ENCODE data around the gene MARCHF3. TPM values are rescaled to one million over a fixed set of nuclear protein-coding genes. Genes with fewer than 3 reads are reported as not detected.
A peak's percentile ranks its signal among the peaks of the same experiment; 100 is the strongest.

MARCHF3 gene
- total and polyA plus RNA-seq, 2 donors from 2014 or later: 1.5 to 8.0 TPM

DNA sequence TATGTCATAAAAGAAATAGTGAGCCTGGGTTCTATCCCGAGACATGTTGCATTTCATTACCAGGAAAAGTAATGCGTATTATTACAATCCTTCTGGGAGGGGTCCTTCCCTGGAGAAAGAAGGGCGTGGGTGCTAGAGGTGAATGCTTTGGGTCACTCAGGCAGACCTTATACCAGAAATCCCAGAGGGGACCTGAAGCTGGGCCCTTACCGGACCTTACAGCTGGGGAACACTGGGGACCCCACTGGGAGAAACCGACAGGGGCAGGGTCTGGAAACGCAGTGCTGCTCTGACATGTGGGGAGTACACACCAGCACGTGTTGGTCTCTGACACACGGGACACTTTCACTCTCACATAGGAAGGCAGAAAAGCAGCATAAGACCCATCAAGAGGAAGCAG is 182.1 kb downstream of the MARCHF3 start:
- peak in 1 of 5 donors; percentile 39 for DNase-seq
- TF ChIP-seq, protein P1, sequence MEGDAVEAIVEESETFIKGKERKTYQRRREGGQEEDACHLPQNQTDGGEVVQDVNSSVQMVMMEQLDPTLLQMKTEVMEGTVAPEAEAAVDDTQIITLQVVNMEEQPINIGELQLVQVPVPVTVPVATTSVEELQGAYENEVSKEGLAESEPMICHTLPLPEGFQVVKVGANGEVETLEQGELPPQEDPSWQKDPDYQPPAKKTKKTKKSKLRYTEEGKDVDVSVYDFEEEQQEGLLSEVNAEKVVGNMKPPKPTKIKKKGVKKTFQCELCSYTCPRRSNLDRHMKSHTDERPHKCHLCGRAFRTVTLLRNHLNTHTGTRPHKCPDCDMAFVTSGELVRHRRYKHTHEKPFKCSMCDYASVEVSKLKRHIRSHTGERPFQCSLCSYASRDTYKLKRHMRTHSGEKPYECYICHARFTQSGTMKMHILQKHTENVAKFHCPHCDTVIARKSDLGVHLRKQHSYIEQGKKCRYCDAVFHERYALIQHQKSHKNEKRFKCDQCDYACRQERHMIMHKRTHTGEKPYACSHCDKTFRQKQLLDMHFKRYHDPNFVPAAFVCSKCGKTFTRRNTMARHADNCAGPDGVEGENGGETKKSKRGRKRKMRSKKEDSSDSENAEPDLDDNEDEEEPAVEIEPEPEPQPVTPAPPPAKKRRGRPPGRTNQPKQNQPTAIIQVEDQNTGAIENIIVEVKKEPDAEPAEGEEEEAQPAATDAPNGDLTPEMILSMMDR (IDR thresholded peaks at IDR 0.05; ENCODE audit: borderline replicate concordance, extremely low read depth, insufficient read depth): no peak
- peaks cover 0 to 8% (median 0%) of the 10 kb centered on the region in 3 donors for H3K4me1 ChIP-seq (ENCODE audit: control insufficient read depth in 2 of 3, insufficient read depth in 2 of 3, low read depth in 1 of 3, low read length in 3 of 3)
- H3K4me3 ChIP-seq (ENCODE audit: low read length in 3 of 3): no peak overlapping the region
- H3K9ac ChIP-seq (ENCODE audit: low read length in 3 of 3): no peak overlapping the region
- H3K27ac ChIP-seq (ENCODE audit: low read depth in 2 of 2, low read length in 2 of 2): no peak overlapping the region
- H3K36me3 ChIP-seq (ENCODE audit: control insufficient read depth in 2 of 3, insufficient read depth in 3 of 3, low read length in 3 of 3): no peaks in the 10 kb centered on the region
- intact Hi-C loops (cut with DNase I): no loop called here
- no peak for FAIRE-seq
- H3K27me3 ChIP-seq (ENCODE audit: control insufficient read depth, insufficient read depth, low read length): no peaks in the 10 kb centered on the region
- no peaks in the 10 kb centered on the region for H3K9me3 ChIP-seq (ENCODE audit: control insufficient read depth in 2 of 3, insufficient read depth in 1 of 3, low read length in 3 of 3)

- intact Hi-C loops (cut with DNase I): no loop called here
- TF ChIP-seq, protein P1 (IDR thresholded peaks at IDR 0.05; ENCODE audit: borderline replicate concordance, extremely low read depth, insufficient read depth): no peak
- no peak for FAIRE-seq
- Histone ChIP-seq H3K4me3 (ENCODE audit: low read length in 3 of 3) (no peak overlapping the region), H3K4me1 (ENCODE audit: control insufficient read depth in 2 of 3, insufficient read depth in 2 of 3, low read depth in 1 of 3, low read length in 3 of 3) (peaks cover 0 to 8% (median 0%) of the 10 kb centered on the region in 3 donors), H3K27me3 (ENCODE audit: control insufficient read depth, insufficient read depth, low read length) (no peaks in the 10 kb centered on the region), H3K36me3 (ENCODE audit: control insufficient read depth in 2 of 3, insufficient read depth in 3 of 3, low read length in 3 of 3) (no peaks in the 10 kb centered on the region), H3K9me3 (ENCODE audit: control insufficient read depth in 2 of 3, insufficient read depth in 1 of 3, low read length in 3 of 3) (no peaks in the 10 kb centered on the region), H3K27ac (ENCODE audit: low read depth in 2 of 2, low read length in 2 of 2) (no peak overlapping the region), H3K9ac (ENCODE audit: low read length in 3 of 3) (no peak overlapping the region)
- peak in 1 of 5 donors; percentile 49 for DNase-seq
These were observed 182.5 kb downstream of the MARCHF3 start for GRCh38 chr5:126847826-126848251.

GRCh38 chr5:126847456-126847820 is 182.9 kb downstream of the MARCHF3 start:
- peaks cover 0 to 8% (median 0%) of the 10 kb centered on the region in 3 donors for H3K4me1 ChIP-seq (ENCODE audit: control insufficient read depth in 2 of 3, insufficient read depth in 2 of 3, low read depth in 1 of 3, low read length in 3 of 3)
- intact Hi-C loops (cut with DNase I): no loop called here
- no peak overlapping the region for H3K9ac ChIP-seq (ENCODE audit: low read length in 3 of 3)
- no peak overlapping the region for H3K4me3 ChIP-seq (ENCODE audit: low read length in 3 of 3)
- H3K9me3 ChIP-seq (ENCODE audit: control insufficient read depth in 2 of 3, insufficient read depth in 1 of 3, low read length in 3 of 3): no peaks in the 10 kb centered on the region
- no peak for FAIRE-seq
- no peak overlapping the region for H3K27ac ChIP-seq (ENCODE audit: low read depth in 2 of 2, low read length in 2 of 2)
- no peak for DNase-seq
- no peaks in the 10 kb centered on the region for H3K36me3 ChIP-seq (ENCODE audit: control insufficient read depth in 2 of 3, insufficient read depth in 3 of 3, low read length in 3 of 3)
- no peaks in the 10 kb centered on the region for H3K27me3 ChIP-seq (ENCODE audit: control insufficient read depth, insufficient read depth, low read length)
- TF ChIP-seq, protein P1 (IDR thresholded peaks at IDR 0.05; ENCODE audit: borderline replicate concordance, extremely low read depth, insufficient read depth): no peak
